ENCODE measurements around the gene PLPPR3.

The PLPPR3 gene

DNA sequence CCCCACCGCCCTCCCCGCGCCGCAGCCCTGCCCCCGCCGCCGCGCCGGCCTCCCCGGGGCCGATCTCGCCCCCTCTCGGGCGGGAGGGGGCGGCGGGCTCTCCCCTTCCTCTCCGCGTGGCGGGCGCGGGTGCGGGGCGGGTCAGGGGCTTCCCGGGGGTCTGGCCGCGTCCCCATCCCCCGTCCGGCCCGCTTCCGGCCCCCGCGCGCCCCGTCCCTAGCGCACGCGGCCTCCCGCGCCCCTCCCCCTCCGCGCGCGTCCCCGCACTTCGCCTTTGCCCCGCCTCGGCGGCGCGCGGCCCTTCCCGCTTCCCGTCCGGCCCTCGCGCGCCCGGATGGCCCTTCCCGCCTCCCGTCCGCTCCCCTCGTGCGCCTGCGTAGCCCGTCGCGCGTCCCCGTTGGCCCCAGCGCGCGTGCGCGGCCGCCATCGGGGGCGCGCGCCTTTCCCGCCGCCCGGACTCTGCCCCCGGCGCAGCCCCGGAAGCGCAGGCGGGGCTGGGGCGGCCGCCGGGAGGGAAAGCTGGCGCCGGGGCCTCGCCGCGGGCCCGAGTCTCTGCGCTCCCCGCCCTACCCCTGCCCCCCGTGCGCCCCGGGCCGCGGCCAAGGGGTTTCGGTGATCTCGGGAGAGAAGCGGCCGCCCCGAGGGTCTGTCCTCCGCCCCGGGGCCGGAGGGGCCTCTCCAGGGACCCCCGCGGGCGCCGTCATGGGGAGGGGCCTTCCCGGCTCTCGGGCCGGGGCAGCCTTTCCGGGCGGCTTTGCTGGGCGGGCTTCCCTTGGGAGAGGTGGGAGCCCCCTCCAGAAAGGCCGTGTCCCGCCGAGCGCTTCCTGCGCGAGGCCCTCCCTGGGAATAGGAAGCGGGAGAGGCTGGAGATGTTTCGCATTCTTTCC, 24.0 kb downstream of the PLPPR3 start:
- peak; percentile 84 to 87 for DNase-seq (ENCODE audit: low read depth in 2 of 2)

GRCh38 chr19:796692-797527, 24.8 kb downstream of the PLPPR3 start, which contains the start of gene PTBP1:
Gene PTBP1 (plus strand): TSS chr19:797452. CDS start chr19:797498, 46 bp downstream.
- DNase-seq (ENCODE audit: low read depth in 2 of 2) = peak; percentile 100

- no peak for DNase-seq (ENCODE audit: low read depth in 2 of 2)
Observed at GRCh38 chr19:795691-796581, 25.8 kb downstream of the PLPPR3 start.

DNA sequence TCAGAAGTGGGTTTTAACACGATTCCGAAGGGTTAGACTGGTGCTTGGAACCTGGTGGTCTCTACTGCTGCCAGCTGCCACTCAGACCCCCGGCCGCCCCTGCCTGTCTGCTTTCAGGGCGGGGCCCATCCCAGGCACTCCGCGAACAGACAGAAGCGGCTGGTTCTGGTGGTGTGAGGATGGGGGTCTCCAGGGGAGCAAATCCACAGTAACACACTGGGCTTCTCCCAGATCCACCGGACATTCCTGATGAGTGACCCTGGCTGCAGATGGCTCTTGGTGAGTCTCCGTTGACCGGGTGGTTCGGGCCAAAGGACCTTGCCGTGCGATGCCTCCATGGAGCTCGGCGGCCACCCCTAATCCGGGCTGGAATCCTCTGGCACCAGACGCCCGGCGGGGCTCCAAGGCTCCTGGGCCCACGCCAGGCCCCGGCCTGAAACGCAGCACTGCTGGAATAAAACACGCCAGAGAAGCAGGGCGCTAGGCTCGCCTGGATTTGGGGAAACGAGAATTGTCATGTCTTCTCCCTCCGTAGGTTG, 26.6 kb downstream of the PLPPR3 start:
- no peak for DNase-seq (ENCODE audit: low read depth in 2 of 2)

DNA sequence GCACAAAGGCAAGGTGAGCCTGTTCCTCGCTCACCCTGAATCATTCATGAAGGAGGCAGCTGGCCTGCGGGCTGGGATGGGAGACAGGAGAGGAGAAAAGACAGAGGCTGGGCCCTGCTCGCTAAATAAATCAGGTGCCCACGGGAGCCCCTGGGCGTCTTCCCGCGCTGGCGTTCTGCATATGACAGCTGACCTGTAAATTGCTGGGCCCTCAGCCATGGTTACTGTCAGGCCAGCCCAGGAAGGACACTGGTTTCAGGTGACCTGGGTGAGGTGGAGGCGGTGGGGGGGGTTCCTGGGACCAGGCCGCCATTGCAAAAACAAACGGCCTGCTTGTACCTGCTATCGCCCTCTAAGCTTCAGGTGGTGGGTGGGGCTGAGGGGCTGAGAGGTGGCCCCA, 27.9 kb downstream of the PLPPR3 start:
- DNase-seq (ENCODE audit: low read depth in 2 of 2) = no peak

DNA sequence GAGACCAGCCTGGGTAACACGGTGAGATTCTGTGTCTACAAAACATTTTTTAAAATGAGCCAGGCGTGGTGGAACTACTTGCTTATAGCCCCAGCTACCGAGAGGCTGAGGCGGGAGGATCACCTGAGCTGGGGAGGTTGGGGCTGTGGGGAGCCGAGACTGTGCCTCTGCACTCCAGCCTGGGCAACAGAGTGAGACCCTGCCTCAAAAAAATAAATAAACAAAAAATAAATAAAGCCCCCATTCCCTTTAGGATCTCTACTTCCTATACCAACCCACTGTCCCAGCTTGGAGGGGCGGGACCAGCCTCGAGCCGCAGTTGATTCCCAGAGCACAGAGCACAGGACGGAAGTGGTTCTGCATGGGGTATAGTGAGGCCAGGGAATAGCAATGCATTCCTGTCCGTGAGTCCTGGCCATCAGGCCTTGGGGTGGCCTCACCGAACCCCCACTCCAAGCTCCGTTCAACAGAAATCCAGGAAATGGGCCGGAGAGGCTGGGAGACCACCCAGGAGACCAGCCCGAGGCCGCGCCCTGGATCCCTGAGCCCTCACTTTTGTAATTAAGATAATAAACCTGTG, 29.4 kb downstream of the PLPPR3 start:
- DNase-seq (ENCODE audit: low read depth in 2 of 2) = no peak

GRCh38 chr19:791567-792305, 30.0 kb downstream of the PLPPR3 start:
- no peak for DNase-seq (ENCODE audit: low read depth in 2 of 2)

DNA sequence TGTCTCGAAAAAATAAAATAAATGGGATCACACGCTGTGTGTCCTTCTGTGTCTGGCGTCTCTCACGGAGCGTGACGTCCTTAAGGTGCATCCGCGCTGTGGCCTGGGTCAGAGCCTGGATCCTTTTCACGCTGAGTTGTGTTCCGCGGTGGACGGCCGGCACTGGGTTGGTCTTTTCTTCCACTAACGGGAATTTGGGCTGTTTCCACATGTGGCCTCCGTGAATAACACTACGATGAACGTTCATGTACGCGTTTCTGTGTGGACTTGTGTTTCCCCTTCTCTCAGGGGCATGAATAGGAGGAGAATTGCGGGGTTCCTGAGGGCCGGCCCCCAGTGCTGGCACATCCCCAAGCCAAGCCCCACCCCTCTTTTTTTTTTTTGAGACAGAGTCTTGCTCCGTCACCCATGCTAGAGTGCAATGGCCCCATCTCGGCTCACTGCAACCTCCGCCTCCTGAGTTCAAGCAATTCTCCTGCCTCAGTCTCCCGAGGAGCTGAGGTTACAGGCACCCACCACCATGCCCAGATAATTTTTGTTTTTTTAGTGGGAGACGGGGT, 30.7 kb downstream of the PLPPR3 start:
- no peak for DNase-seq (ENCODE audit: low read depth in 2 of 2)

GRCh38 chr19:789701-790060, 32.1 kb downstream of the PLPPR3 start:
- DNase-seq (ENCODE audit: low read depth in 2 of 2) = no peak

DNA sequence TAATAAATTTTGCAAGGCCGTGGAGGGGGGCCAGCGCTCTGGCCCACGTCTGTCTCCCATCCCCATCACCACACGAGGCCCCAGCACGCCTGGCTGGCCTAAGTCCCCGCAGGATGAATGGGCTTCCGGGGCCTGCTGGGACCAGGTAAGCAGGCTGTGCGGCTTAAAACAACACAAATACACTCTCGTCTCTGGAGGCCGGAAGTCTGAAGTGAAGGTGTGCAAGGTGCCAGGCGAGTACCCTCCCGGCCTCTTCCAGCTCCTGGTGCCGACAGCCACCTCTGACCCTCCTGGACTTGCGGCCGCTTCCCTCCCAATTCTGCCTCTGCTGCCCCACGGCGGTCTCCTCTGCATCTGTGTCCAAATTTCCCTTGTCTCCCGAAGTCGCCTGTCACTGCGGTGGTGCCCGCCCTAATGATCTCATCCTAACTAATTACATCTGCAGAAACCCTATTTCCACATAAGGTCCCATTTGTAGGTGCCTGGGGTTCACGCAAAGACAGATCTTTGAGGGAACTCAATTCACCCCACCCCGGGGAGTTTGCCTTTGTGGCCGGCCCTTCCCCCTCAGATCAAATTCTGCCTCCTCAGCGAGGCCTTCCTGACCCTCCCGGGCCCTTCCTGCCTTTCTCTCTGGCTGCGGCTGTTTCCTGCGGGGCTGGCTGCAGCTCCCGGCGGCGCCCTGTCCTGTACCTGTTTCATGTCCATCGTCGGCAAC, 32.6 kb downstream of the PLPPR3 start:
- DNase-seq (ENCODE audit: low read depth in 2 of 2) = no peak

GRCh38 chr19:788686-788982, 33.1 kb downstream of the PLPPR3 start:
- no peak for DNase-seq (ENCODE audit: low read depth in 2 of 2)

- DNase-seq (ENCODE audit: low read depth in 2 of 2) = no peak
Observed at GRCh38 chr19:787536-787935, 34.2 kb downstream of the PLPPR3 start.

GRCh38 chr19:784541-784940, 37.2 kb downstream of the PLPPR3 start:
- DNase-seq (ENCODE audit: low read depth in 2 of 2) = no peak

GRCh38 chr19:782878-783668, 38.7 kb downstream of the PLPPR3 start:
- no peak for DNase-seq (ENCODE audit: low read depth in 2 of 2)

DNA sequence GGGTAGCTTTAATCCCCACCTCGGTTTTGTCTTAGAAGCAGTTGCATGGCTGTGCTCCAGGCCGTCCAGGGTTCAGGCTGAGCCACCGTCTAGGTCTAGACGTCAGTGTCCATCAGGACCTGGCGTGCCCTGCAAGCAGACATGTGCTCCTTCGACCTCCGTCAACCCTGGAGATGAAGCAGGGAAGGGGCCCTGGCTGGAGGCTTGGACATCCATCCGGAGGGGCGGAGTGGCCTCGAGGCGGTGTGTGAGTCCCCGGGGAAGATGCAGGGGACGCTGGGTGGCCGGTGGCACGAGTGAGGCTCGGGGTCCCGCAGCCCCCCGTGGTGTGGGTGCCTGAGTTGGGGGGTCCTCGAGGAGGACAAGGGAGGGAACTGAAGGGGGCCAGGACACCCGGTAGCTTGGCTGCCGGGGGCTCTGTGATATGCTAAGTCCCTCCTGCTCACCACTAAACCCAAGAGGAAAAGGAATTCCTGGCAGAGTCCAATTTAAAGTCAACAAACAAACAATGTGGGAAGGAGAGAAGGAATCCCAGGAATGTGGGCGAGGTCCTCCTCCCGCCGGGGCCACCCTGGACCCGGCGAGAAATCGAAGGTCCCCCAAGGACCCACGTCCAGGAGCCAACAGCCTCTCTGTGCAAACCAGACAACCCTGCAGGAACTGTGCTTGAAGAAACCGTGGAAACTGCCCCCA, 39.4 kb downstream of the PLPPR3 start:
- DNase-seq (ENCODE audit: low read depth in 2 of 2) = no peak

- DNase-seq (ENCODE audit: low read depth in 2 of 2) = no peak
Observed at GRCh38 chr19:781800-782184, 40.0 kb downstream of the PLPPR3 start.

DNA sequence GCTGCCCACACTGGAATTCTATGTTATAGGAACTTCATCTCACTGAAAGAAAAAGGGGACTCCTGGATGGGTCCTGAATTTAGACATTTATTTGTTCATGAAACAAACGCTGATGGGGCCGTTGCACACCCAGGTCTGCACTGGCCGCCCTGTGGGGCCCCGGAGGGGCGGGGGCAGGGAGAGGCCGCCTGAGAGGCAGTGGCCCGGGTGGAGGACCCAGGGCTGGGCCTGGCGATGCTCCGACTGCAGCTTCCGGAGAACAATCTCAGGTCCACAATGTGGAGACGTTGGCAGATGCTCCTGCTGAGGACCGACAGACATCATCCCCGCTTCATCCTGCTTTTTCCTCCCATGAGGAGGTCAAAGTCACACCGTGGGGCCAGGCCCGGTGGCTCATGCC, 40.8 kb downstream of the PLPPR3 start:
- DNase-seq (ENCODE audit: low read depth in 2 of 2) = no peak

DNA sequence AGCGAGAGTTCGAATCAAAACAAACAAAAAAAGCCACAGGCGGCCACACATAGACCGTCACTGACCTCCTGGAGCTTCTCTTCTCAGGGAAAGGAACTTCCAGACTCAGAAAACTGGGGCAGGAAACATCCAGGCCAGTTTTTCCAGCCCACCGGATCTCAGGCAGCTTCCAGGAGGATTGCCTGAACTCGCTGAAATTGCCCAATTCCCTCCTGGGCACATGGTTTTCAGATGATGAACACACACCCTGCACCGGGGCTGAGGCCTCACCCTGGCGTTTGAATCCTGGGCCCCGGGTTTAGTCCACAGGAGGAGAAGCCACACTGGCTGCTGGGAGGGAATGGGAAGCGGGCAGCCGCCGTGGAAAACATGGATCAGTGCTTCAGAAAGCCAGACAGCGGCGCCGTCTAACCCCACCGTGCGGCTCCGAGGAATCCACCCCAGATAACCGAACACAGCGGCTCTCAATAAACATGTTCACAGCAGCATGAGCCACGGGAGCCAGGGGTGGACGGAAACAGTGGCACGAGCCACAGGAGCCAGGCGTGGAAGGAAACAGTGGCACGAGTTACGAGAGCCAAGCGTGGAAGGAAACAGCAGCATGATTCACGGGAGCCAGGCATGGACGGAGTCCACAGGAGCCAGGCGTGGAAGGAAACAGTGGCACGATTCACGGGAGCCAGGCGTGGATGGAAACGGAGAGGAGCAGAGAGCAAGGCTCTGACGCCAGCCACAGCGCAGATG, 42.7 kb downstream of the PLPPR3 start:
- DNase-seq (ENCODE audit: low read depth in 2 of 2) = no peak

All from stimulated activated CD8-positive, alpha-beta memory T cell treated with anti-CD3 and anti-CD28 coated beads, Interleukin-15, amount 100 ng/mL, for 48 hours (primary cell).